Left ventricle myocardium inferior (tissue), 1 donor: ENCODE data around the gene FBXW10. TPM values are rescaled to one million over a fixed set of nuclear protein-coding genes. Genes with fewer than 3 reads are reported as not detected.
"Not testable (repeated sequence)": the region's sequence is repeated elsewhere in the genome, so short reads cannot be mapped to it uniquely, and the experiment has no call there.

Source experiments
- DNase-seq: peaks from one replicate; pipeline ENCODE4 v3.0.0-alpha.2; 2020
- H3K27ac ChIP-seq: fragments of 200-600 bp; replicated peaks from 2 replicates; pipeline ENCODE4 v1.8.0; 2021
- H3K27me3 ChIP-seq: fragments of 200-600 bp; 2 replicates; pipeline ENCODE4 v1.8.0; 2021; ENCODE audit warnings: low read depth
- H3K36me3 ChIP-seq: fragments of 200-600 bp; 2 replicates; pipeline ENCODE4 v1.8.0; 2021
- H3K4me1 ChIP-seq: fragments of 200-600 bp; 2 replicates; pipeline ENCODE4 v1.8.0; 2021
- H3K4me3 ChIP-seq: fragments of 200-600 bp; 2 replicates; pipeline ENCODE4 v1.8.0; 2021; ENCODE audit warnings: mild to moderate bottlenecking, moderate library complexity
- H3K9me3 ChIP-seq: fragments of 200-600 bp; replicated peaks from 2 replicates; pipeline ENCODE4 v1.8.0; 2021
- intact Hi-C: fragments of 100-400 bp; cut with micrococcal nuclease; formaldehyde crosslinking; loops from one replicate; pipeline ENCODE4 v1.11.0; 2022
- total RNA-seq: library from RNA; stranded (reverse); fragmentation: NEBNext Ultra II Directional; extraction: Animal tissue kit (Norgen Biotek cat#: 25700); gene quantifications from one replicate; pipeline ENCODE4 v1.2.1, GENCODE V29; 2021
- TF ChIP-seq, protein P1 (sequence below): fragments of 200-600 bp; IDR thresholded peaks from 2 replicates; pipeline ENCODE4 v1.8.0; 2021; ENCODE audit warnings: antibody characterized with exemption, mild to moderate bottlenecking, borderline replicate concordance
- donor health status: DM: no; HTN: yes; CAD: no; lungs with severe emphysema.

Gene FBXW10
- total RNA-seq, 1 donor from 2014 or later = 0.08 TPM

DNA sequence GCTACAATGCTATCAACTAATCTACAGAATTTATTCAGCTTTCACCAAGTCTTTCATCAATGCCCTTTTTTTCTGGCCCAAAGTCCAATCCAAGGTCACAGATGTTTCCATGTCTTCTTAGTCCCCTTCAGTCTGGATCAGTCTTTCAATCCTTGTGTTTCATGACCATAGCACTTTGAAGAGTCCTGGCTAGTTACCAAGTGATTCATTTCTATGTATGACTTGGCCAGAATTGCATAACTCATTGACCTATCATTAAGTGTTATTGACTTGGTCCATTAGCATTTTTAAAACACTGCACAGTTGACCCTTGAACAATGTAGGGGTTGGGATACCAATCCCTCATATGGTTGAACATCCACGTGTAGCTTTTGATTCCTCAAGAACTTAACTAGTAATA lies 11.4 kb upstream of the FBXW10 start:
- H3K27ac ChIP-seq, H3K4me1 ChIP-seq, DNase-seq, H3K27me3 ChIP-seq, H3K36me3 ChIP-seq, H3K9me3 ChIP-seq, H3K4me3 ChIP-seq, intact Hi-C loops: not testable (repeated sequence)

DNA sequence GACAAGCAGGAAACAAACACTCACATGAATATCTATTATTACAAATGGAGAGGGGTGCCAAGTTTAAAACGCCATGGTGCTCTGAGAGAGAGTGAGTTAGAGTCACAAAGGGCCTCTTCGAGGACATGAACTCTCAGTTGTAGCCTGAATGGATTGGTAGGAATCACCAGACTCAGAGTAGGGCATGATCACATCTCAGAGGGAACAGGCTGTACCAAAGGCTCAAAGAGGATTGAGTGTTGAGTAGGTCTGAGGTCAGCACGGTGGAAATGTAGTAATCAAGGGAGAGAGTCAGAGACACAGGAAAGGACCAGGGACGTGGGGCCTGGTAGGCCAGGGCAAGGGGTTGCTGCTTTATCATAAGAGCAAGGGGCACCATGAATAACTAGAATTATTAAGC lies 10.5 kb upstream of the FBXW10 start:
- H3K27me3 ChIP-seq, intact Hi-C loops, H3K36me3 ChIP-seq: not testable (repeated sequence)

DNA sequence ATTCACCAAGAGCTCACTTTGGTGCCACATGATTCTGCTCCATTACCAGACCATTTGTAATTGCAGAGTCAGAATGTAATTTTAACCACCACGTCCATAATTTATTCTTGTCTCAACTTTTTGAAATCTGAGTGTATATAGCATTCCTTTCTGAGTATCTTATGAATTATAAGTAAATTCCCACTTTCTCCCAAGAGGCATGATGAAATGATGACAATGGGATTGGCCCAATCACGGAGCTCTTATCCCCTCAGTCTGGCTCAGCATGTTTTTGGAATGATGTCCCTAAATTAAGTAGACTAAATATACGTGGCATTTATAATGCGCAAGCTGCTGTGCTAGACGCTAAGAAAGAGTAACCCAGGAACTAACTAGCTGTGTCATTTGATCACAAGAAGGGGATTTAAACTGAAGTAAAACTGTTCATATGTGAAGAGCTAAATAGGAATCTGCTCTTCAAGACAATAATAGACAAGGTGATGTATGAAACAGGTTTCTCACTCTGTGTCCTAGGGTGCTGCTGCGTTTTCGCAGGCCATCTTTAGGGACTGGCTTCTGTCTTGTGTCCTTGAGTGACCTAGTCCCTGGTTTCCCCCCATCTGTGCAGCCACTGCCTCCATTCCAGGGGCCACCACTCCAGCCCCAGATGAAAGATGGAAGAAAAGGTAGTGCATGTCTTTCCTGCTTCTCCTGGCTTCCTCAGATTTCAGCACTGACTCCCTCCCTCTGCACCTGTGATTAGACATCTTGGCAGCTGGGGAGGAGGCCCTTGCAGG lies 4.0 kb upstream of the FBXW10 start:
- H3K9me3 ChIP-seq, H3K27ac ChIP-seq, DNase-seq, H3K4me1 ChIP-seq, H3K36me3 ChIP-seq, H3K4me3 ChIP-seq, H3K27me3 ChIP-seq, intact Hi-C loops: not testable (repeated sequence)

More for the DNA sequence above, 10.5 kb upstream of the FBXW10 start:
- H3K4me1 ChIP-seq, H3K4me3 ChIP-seq, H3K9me3 ChIP-seq, DNase-seq: not testable (repeated sequence)
- peak overlapping the region; percentile 63 for H3K27ac ChIP-seq

DNA sequence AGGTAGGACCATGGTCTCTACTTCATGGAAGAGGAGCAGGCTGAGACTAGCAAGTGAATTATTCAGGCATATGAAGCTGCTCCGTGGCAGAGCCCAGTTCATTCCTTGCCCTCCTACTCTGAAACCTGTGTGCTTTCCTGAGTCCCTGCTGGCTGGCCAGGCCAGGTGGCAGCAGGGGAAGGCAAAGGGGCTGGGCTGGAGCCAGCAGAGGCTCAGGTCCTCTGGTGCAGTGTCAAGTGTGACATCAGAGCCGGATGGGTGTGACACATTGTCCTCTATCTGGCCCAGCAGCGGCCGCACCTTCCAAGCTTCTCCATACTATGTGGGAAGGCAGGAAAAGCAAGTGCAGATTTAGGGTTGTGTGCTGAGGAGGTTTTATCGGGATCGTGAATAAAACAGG lies 2.6 kb upstream of the FBXW10 start:
- H3K27ac ChIP-seq, intact Hi-C loops, H3K36me3 ChIP-seq, DNase-seq, H3K4me3 ChIP-seq, H3K9me3 ChIP-seq, H3K4me1 ChIP-seq, H3K27me3 ChIP-seq: not testable (repeated sequence)

DNA sequence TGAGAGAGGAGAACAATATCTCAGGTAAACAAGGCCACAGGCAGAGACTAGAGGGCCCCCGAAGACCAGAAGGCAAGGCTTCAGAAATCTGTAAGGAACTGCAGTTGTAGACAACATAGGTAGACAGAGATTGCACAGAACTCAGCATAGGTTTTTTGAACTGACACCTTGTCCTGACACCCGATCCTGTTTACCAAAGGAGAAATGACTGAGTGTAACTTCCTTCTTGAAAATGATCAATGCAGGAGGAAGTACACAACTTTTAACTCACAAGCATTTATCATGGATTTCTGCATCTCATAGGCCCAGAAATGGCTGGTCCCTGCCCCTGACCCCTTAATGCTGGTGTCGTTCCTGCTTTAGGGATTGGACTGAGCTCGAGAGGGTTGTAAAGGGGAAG lies 872 bp downstream of the FBXW10 start:
- DNase-seq, H3K4me1 ChIP-seq, H3K27me3 ChIP-seq, H3K36me3 ChIP-seq, H3K27ac ChIP-seq, H3K4me3 ChIP-seq, H3K9me3 ChIP-seq, intact Hi-C loops: not testable (repeated sequence)

DNA sequence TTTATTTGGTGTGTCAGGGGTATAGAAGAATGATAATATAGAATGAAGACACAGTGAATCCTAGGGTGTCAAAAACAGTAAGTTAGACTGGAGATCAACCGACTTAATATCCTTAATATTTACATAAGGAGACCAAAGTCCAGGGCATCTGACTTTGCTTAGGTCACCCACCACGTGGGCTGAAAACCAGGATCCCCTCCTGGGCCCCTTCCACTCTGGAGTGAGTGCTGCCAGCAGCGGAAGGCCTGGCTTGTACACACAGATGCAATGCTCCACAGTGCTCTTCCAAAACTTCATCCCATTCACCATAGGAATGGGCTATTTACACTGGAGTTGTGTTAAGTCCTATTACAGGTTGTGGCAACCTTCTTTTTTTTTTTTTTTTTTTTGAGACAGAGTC lies 2.7 kb downstream of the FBXW10 start:
- H3K27me3 ChIP-seq, H3K27ac ChIP-seq, H3K4me3 ChIP-seq, DNase-seq, H3K36me3 ChIP-seq, intact Hi-C loops, H3K4me1 ChIP-seq, H3K9me3 ChIP-seq: not testable (repeated sequence)

DNA sequence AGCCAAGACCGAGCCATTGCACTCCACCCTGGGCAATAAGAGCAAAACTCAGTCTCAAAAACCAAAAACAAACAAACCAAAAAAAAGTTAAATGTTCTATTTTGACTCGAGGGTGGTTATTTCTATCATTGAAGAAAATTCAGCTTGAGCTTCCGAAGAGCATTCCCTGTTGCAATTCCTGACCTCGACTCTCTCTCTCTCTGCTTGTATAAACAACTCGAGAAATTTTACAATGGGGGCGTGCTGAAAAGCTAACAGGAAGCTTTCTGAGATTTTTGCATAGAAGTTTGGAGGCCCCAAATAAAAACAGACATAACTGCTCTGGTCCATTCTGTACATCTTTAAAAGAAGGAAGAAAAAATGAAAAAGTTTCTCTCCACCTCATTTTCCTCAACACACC lies 3.6 kb downstream of the FBXW10 start:
- H3K36me3 ChIP-seq, H3K4me1 ChIP-seq, H3K27ac ChIP-seq, intact Hi-C loops, H3K4me3 ChIP-seq, DNase-seq, H3K27me3 ChIP-seq, H3K9me3 ChIP-seq: not testable (repeated sequence)

DNA sequence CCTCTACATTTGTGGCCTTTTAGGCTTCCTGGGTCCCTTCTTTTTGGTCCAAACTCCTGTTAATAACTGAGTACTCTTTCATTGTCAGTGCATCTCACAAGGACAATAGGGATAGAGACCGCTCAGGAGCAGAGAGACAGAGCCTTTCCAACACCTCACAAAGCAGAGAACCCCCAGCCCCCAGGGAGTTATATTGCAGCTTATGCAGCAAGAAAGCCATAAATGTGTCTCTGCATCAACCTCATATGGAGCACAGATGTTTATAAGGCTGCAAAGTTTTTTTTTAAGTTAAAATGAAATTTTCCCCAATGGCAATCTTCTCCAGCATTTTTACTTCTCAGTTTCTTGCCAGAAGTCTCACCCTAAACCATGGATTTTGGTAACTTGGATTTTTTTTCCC lies 6.4 kb downstream of the FBXW10 start:
- H3K27me3 ChIP-seq, intact Hi-C loops, H3K9me3 ChIP-seq, H3K4me1 ChIP-seq, H3K4me3 ChIP-seq, DNase-seq, H3K36me3 ChIP-seq, H3K27ac ChIP-seq: not testable (repeated sequence)

DNA sequence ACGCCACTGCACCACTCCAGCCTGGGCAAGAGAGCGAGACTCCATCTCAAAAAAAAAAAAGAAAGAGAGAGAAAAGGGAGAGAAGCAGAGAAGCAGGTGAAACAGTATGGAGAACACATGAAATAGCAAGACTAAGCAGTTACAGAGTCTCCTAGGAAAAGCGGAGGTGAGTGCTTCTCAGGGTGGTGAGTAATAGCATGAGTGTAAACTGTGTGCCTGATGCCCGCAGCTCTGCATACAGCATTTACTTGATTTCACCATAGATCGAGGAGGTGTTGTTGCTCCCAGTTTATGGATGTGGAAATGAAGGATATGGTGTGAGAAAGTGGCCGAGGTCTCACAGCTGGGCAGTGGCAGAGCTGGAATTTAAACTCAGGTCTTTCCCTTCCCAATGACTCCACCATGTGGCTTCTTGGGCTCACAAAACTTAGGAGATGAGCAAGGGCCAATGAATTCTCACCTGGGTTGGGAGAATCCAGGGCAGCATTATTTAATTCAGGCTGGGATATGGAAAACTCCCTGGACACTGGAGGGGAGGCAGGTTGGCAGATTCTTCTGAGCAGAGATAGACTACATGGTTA lies 10.1 kb downstream of the FBXW10 start:
- intact Hi-C loops, H3K4me1 ChIP-seq, H3K27ac ChIP-seq, H3K36me3 ChIP-seq, H3K4me3 ChIP-seq, H3K9me3 ChIP-seq, H3K27me3 ChIP-seq, DNase-seq: not testable (repeated sequence)
- TF ChIP-seq, protein P1, sequence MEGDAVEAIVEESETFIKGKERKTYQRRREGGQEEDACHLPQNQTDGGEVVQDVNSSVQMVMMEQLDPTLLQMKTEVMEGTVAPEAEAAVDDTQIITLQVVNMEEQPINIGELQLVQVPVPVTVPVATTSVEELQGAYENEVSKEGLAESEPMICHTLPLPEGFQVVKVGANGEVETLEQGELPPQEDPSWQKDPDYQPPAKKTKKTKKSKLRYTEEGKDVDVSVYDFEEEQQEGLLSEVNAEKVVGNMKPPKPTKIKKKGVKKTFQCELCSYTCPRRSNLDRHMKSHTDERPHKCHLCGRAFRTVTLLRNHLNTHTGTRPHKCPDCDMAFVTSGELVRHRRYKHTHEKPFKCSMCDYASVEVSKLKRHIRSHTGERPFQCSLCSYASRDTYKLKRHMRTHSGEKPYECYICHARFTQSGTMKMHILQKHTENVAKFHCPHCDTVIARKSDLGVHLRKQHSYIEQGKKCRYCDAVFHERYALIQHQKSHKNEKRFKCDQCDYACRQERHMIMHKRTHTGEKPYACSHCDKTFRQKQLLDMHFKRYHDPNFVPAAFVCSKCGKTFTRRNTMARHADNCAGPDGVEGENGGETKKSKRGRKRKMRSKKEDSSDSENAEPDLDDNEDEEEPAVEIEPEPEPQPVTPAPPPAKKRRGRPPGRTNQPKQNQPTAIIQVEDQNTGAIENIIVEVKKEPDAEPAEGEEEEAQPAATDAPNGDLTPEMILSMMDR = peak; percentile 10

DNA sequence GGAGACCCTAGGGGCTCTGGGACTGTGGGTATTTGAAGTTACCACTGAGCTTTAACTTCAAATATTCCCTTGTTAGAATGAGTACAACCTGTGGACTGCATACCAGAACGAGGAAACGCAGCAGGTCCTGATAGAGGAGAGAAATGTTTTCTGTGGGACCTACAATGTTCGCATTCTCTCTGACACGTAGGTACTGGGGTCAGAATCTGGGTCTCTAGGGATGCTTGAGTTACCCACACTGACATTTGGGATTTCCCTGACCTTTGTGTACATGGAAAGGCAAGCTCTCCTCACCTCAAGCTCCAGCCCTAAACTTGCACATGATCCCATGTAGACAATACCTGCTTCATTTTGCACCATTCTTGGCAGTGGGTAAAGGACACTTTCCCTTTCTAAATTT lies 12.1 kb downstream of the FBXW10 start:
- H3K27me3 ChIP-seq, H3K27ac ChIP-seq, H3K36me3 ChIP-seq, H3K4me1 ChIP-seq, H3K4me3 ChIP-seq, intact Hi-C loops, H3K9me3 ChIP-seq, DNase-seq: not testable (repeated sequence)

DNA sequence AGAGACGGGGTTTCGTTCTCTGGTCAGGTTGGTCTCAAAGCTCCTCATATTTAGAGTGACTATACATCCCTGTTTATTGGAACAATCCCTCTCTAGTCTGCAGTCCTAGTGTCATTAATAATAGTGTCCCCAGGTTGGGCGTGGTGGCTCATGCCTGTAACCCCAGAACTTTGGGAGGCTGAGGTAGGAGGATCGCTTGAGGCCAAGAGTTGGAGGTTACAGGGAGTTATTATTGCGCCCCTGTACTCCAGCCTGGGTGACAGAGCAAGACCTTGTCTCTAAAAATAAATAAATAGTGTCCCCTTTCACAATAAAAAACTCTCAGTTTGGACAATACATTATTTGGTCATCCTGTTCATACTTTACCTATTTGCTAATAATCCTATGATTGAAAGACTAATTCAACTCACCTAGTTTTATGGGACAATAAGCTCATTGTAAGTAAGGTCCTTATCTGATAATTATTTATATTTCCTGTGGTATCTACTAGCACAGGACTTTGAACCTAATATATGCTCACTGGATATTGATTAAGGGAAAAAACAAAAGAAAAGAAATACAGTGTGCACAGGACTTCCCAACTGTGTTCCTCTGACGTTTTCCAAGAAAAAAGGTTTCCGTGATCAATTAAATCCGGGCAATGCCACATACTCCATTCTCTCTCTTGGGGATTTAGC lies 13.7 kb downstream of the FBXW10 start:
- H3K4me3 ChIP-seq, H3K9me3 ChIP-seq, H3K27me3 ChIP-seq, H3K36me3 ChIP-seq, DNase-seq, H3K4me1 ChIP-seq, H3K27ac ChIP-seq, intact Hi-C loops: not testable (repeated sequence)

DNA sequence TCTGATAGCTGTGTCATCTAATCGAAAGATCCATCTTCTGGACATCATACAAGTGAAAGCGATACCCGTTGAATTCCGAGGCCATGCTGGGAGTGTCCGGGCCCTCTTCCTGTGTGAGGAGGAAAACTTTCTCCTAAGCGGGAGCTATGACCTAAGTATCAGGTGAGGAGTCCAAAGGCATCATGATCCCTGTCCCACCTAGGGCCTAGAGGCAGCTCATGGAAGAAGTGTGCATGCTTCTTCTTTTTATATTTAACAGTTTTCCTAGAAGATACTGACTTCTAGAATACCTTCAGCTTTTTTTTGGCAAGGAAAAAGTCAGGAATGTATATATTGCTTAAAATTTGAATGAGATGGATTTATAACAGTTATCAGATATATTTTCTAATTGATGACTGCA lies 14.5 kb downstream of the FBXW10 start:
- H3K4me3 ChIP-seq, H3K27me3 ChIP-seq, DNase-seq, H3K27ac ChIP-seq, H3K36me3 ChIP-seq, H3K4me1 ChIP-seq, H3K9me3 ChIP-seq, intact Hi-C loops: not testable (repeated sequence)

DNA sequence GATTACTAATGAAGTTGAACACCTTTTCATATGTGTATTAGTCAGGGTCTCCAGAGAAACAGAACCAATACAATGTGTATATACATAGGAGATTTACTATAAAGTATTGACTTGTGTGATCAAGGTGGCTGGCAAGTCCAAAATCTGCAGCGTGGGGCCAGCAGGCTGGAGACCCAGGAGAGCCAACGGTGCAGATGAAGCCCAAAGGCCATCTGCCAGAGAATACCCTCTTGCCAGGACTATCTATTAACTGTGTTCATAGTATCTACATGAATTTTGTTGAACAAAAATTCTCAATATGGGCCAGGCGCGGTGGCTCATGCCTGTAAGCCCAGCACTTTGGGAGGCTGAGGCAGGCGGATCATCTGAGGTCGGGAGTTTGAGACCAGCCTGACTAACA lies 16.4 kb downstream of the FBXW10 start:
- H3K27ac ChIP-seq, intact Hi-C loops, H3K9me3 ChIP-seq, H3K4me1 ChIP-seq, H3K27me3 ChIP-seq, H3K4me3 ChIP-seq, H3K36me3 ChIP-seq, DNase-seq: not testable (repeated sequence)
